Upper lobe of left lung (tissue), 4 donors: ENCODE measurements around the gene SMIM36.

Experiments used
- POLR2A ChIP-seq, 4 donors: fragments of 450-650 bp; IDR thresholded peaks; one replicate each; pipeline ENCODE4 v1.5.1; 2016 to 2017; ENCODE audit warnings: antibody characterized with exemption in 4 of 4, mild to moderate bottlenecking in 2 of 4
- POLR2AphosphoS5 ChIP-seq, 2 donors: sonication (generic); formaldehyde crosslinking; IDR thresholded peaks; one replicate each; pipeline ENCODE4 v1.5.1; 2017; ENCODE audit warnings: antibody characterized with exemption in 2 of 2
- TF ChIP-seq, protein P1 (sequence below), 6 experiments: fragments of 450-650 bp in 4 of 6; fragments of 200-600 bp in 2 of 6; sonication (generic) in 2 of 6; IDR thresholded peaks; one replicate each; pipeline ENCODE4 v1.5.1; 2016 to 2019; ENCODE audit warnings: antibody characterized with exemption in 6 of 6

DNA sequence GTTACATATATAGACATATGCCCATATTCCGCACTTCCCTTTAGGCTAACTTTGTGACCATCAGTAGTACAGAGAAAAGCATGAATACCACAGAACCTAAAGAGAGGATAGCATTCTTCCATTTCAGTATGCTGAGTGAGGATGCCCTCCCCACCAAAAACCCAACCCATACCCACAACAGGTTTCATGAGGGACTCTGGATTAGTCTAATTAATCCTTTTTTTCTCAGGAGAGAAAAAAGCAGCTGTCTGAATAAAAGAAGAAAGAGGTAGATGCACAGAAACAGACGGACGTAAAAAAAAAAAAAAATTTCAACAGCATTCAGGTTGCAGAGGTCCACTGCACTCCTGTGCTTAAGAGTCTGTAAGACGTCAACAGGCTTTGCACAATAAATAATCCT is 96.3 kb downstream of the SMIM36 start:
- TF ChIP-seq, protein P1, sequence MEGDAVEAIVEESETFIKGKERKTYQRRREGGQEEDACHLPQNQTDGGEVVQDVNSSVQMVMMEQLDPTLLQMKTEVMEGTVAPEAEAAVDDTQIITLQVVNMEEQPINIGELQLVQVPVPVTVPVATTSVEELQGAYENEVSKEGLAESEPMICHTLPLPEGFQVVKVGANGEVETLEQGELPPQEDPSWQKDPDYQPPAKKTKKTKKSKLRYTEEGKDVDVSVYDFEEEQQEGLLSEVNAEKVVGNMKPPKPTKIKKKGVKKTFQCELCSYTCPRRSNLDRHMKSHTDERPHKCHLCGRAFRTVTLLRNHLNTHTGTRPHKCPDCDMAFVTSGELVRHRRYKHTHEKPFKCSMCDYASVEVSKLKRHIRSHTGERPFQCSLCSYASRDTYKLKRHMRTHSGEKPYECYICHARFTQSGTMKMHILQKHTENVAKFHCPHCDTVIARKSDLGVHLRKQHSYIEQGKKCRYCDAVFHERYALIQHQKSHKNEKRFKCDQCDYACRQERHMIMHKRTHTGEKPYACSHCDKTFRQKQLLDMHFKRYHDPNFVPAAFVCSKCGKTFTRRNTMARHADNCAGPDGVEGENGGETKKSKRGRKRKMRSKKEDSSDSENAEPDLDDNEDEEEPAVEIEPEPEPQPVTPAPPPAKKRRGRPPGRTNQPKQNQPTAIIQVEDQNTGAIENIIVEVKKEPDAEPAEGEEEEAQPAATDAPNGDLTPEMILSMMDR (IDR thresholded peaks at IDR 0.05) = no peak
- TF ChIP-seq POLR2A (IDR thresholded peaks at IDR 0.05) = no peak
- TF ChIP-seq POLR2AphosphoS5 (IDR thresholded peaks at IDR 0.05) = no peak
